A549 (cell line): Measurements from ENCODE around the gene ADGRG1. TPM values are rescaled to one million over a fixed set of nuclear protein-coding genes. Genes with fewer than 3 reads are reported as not detected.

ENCODE experiments used
- ATAC-seq, 2 experiments: fragments of 200-7000 bp in 1 of 2; fragments of >200 bp in 1 of 2; cut with Nextera tagmentation in 1 of 2; cut with Tn5 transposase in 1 of 2; 3 replicates each; pipeline versions ENCODE4 v1.8.0 to v1.9.1; 2018 to 2020; ENCODE audit warnings: mild to moderate bottlenecking in 1 of 2, moderate library complexity in 1 of 2
- CTCF ChIA-PET: fragments of 300-600 bp; sonication (Branson Sonifier 250); formaldehyde crosslinking; extraction: SDS; loops from one replicate; lab custom pipeline; 2021; ENCODE audit warnings: antibody characterized with exemption, inconsistent platforms; lab: Yijun Ruan, JAX
- POLR2A ChIA-PET: fragments of 350-600 bp; formaldehyde crosslinking; extraction: SDS; loops from one replicate; lab custom pipeline; 2021; ENCODE audit warnings: antibody characterized with exemption, inconsistent platforms; lab: Yijun Ruan, JAX
- DNase-seq, 2 experiments: peaks; one replicate each; pipeline versions ENCODE4 v3.0.0 to v3.0.0-alpha.2; 2011 to 2016; ENCODE audit warnings: low read depth in 1 of 2, low spot score in 1 of 2
- FAIRE-seq: peaks from 2 replicates; lab custom pipeline; 2011; peaks lifted over from hg19 to GRCh38; lab: Jason Lieb, UNC
- H3K27ac ChIP-seq, 2 experiments: fragments of >200 bp; sonication (Bioruptor Twin); formaldehyde crosslinking; 3 replicates each; pipeline ENCODE4 v1.5.1; 2016 to 2017
- H3K4me1 ChIP-seq: fragments of >200 bp; sonication (Bioruptor Twin); formaldehyde crosslinking; 3 replicates; pipeline ENCODE4 v1.6.1; 2016
- H3K4me2 ChIP-seq: fragments of >200 bp; sonication (Bioruptor Twin); formaldehyde crosslinking; 3 replicates; pipeline ENCODE4 v1.6.1; 2016
- H3K4me3 ChIP-seq: fragments of >200 bp; sonication (Bioruptor Twin); formaldehyde crosslinking; 3 replicates; pipeline ENCODE4 v1.5.1; 2016
- H3K9me3 ChIP-seq: fragments of >200 bp; sonication (Bioruptor Twin); formaldehyde crosslinking; 3 replicates; pipeline ENCODE4 v1.6.1; 2016
- BCL3 ChIP-seq: fragments of >200 bp; sonication (Bioruptor Twin); formaldehyde crosslinking; IDR thresholded peaks from 3 replicates; pipeline ENCODE4 v1.6.1; 2016
- CBX2 ChIP-seq: fragments of 200-600 bp; sonication (generic); IDR thresholded peaks from 2 replicates; pipeline ENCODE4 v1.6.1; 2016; ENCODE audit warnings: low read depth, mild to moderate bottlenecking, borderline replicate concordance
- CBX8 ChIP-seq: fragments of 200-600 bp; sonication (generic); IDR thresholded peaks from 2 replicates; pipeline ENCODE4 v1.6.1; 2016
- CTCF ChIP-seq: fragments of >200 bp; sonication (Bioruptor Twin); formaldehyde crosslinking; IDR thresholded peaks from 3 replicates; pipeline ENCODE4 v1.5.1; 2016
- FOXS1 ChIP-seq: fragments of 250-450 bp; sonication (Bioruptor Pico); IDR thresholded peaks from 2 replicates; pipeline ENCODE4 v1.5.0; 2020; ENCODE audit warnings: mild to moderate bottlenecking, moderate library complexity
- HEYL ChIP-seq: fragments of 250-450 bp; sonication (Bioruptor Pico); IDR thresholded peaks from 2 replicates; pipeline ENCODE4 v1.8.0; 2021; ENCODE audit warnings: mild to moderate bottlenecking, moderate library complexity
- JUN ChIP-seq, 2 experiments: fragments of >200 bp; sonication (Bioruptor Twin); formaldehyde crosslinking; IDR thresholded peaks; 2 replicates in 1 of 2; 3 replicates in 1 of 2; pipeline ENCODE4 v1.6.1; 2016 to 2017
- KDM1A ChIP-seq: fragments of 200-600 bp; sonication (generic); IDR thresholded peaks from 2 replicates; pipeline ENCODE4 v1.6.1; 2016; ENCODE audit warnings: low read depth, mild to moderate bottlenecking
- MAX ChIP-seq: IDR thresholded peaks from 2 replicates; pipeline ENCODE4 v1.6.1; 2012
- MYC ChIP-seq: IDR thresholded peaks from 2 replicates; pipeline ENCODE4 v1.6.1; 2012; ENCODE audit warnings: mild to moderate bottlenecking, inconsistent platforms, low read length, improper control_type of control experiment, borderline replicate concordance
- NPAS2 ChIP-seq: fragments of 250-450 bp; sonication (Bioruptor Pico); IDR thresholded peaks from 2 replicates; pipeline ENCODE4 v1.8.0; 2022; ENCODE audit warnings: mild to moderate bottlenecking, moderate library complexity, borderline replicate concordance
- PHF8 ChIP-seq: fragments of 200-600 bp; sonication (generic); IDR thresholded peaks from 2 replicates; pipeline ENCODE4 v1.6.1; 2016; ENCODE audit warnings: low read depth, mild to moderate bottlenecking, antibody characterized with exemption, moderate library complexity, borderline replicate concordance
- RARB ChIP-seq: fragments of 250-450 bp; sonication (Bioruptor Pico); IDR thresholded peaks from 2 replicates; pipeline ENCODE4 v1.8.0; 2021; ENCODE audit warnings: mild to moderate bottlenecking, moderate library complexity
- RCOR1 ChIP-seq: fragments of 150-350 bp; IDR thresholded peaks from 2 replicates; pipeline ENCODE4 v1.6.1; 2014; ENCODE audit warnings: antibody characterized with exemption, low read length, low read depth
- SREBF2 ChIP-seq: fragments of 450-650 bp; IDR thresholded peaks from 2 replicates; pipeline ENCODE4 v1.6.1; 2014; ENCODE audit warnings: mild to moderate bottlenecking, moderate library complexity
- USF2 ChIP-seq: fragments of 450-650 bp; IDR thresholded peaks from 2 replicates; pipeline ENCODE4 v1.6.1; 2014; ENCODE audit warnings: antibody characterized with exemption
- ZNF302 ChIP-seq: fragments of 250-450 bp; sonication (Bioruptor Pico); IDR thresholded peaks from 2 replicates; pipeline ENCODE4 v1.9.0; 2021; ENCODE audit warnings: inconsistent platforms, mild to moderate bottlenecking, moderate library complexity
- ZSCAN20 ChIP-seq: fragments of 250-450 bp; sonication (Bioruptor Pico); IDR thresholded peaks from 2 replicates; pipeline ENCODE4 v1.8.0; 2022; ENCODE audit warnings: mild to moderate bottlenecking, moderate library complexity
- WGBS: methylation state at CpG from one replicate; pipeline ENCODE4 v1.1.6; 2017; ENCODE audit errors: missing lambda C conversion rate; 5-methylcytosine and 5-hydroxymethylcytosine counted together
- polyA plus RNA-seq, 4 experiments: library from polyadenylated mRNA; depleted of rRNA in 3 of 4; stranded (reverse); fragments of >200 nt; fragmentation: RNase III in 1 of 4; extraction: RNeasy Plus Mini Kit Qiagen cat#74134 plus additional on column Dnase treatment in 1 of 4; gene quantifications; 2 replicates in 3 of 4; 3 replicates in 1 of 4; pipeline ENCODE4 v1.2.3, GENCODE V29; 2011 to 2017

Gene ADGRG1
- polyA plus RNA-seq, 2 of the 4 experiments (the other 2 are of a cell fraction), result 28.3 to 142 TPM

- TF ChIP-seq BCL3, result no peak
These were observed 37.2 kb upstream of the ADGRG1 start (continued) for GRCh38 chr16:57591086-57591869.

- Histone ChIP-seq H3K4me3 (no peak overlapping the region), H3K4me1 (peaks cover 18% of the 10 kb centered on the region), H3K4me2 (no peak overlapping the region), H3K27ac (peak overlapping the region in 1 of 2 experiments; percentile 78; a peak in 2 of 6 replicates), H3K9me3 (no peaks in the 10 kb centered on the region; the same call in 2 of the 3 replicates)
- ATAC-seq, result no peak
- FAIRE-seq, result no peak
- TF ChIP-seq ZSCAN20 (CRISPR knock-in tag), result no peak
- TF ChIP-seq MAX, result no peak
- TF ChIP-seq NPAS2, result no peak
- no peak for TF ChIP-seq KDM1A
- no peak for TF ChIP-seq SREBF2
- no peak for DNase-seq
- WGBS, result 60% methylated on average over 7 of the region's 7 CpGs
- CTCF ChIA-PET, result interaction anchor here (0.7 to 35.2 kb wide), 21 partner anchors 10 to 267 kb away, joined by 3 to 785 read pairs (median 7); partner anchors contain the start of gene ADGRG1
- POLR2A ChIA-PET, result interaction anchor here (1.0 kb wide), 1 partner anchor 36 kb away, joined by 4 read pairs; the partner anchor contains the start of gene ADGRG1
These were observed 36.5 kb upstream of the ADGRG1 start for GRCh38 chr16:57591870-57592485.

- Histone ChIP-seq H3K4me2 (no peak overlapping the region), H3K4me1 (peaks cover 18% of the 10 kb centered on the region), H3K4me3 (no peak overlapping the region), H3K27ac (peak overlapping the region in 1 of 2 experiments; percentile 58; a peak in 2 of 6 replicates), H3K9me3 (no peaks in the 10 kb centered on the region; the same call in 2 of the 3 replicates)
- no peak for DNase-seq
- ATAC-seq, result no peak
- FAIRE-seq, result no peak
- 52% methylated on average over 3 of the region's 4 CpGs for WGBS
- ChIA-PET POLR2A (no interaction called here), CTCF (interaction anchor here (0.7 to 35.2 kb wide), 15 partner anchors 9 to 267 kb away, joined by 3 to 785 read pairs (median 8); no protein-coding TSS in a partner anchor)
- TF ChIP-seq MAX (no peak), USF2 (no peak), RARB (CRISPR knock-in tag) (no peak), CTCF (no peak), JUN (IDR thresholded peaks at IDR 0.05) (no peak), FOXS1 (CRISPR knock-in tag) (no peak), PHF8 (no peak), MYC (no peak), HEYL (CRISPR knock-in tag) (no peak), CBX2 (no peak), RCOR1 (no peak), NPAS2 (no peak), ZNF302 (CRISPR knock-in tag) (no peak), CBX8 (no peak)
These were observed 35.8 kb upstream of the ADGRG1 start for GRCh38 chr16:57592591-57593003.
